Measurements from ENCODE around the gene PCSK4. TPM values are rescaled to one million over a fixed set of nuclear protein-coding genes. Genes with fewer than 3 reads are reported as not detected.
A peak's percentile ranks its signal among the peaks of the same experiment; 100 is the strongest.
"Not testable (repeated sequence)": the region's sequence is repeated elsewhere in the genome, so short reads cannot be mapped to it uniquely, and the experiment has no call there.

PCSK4 gene
- total RNA-seq, 2 experiments from 2014 or later, result 1.8 to 3.9 TPM

- Mint-ChIP-seq H3K4me3 (no peak overlapping the region), H3K4me1 (peaks cover 4% of the 10 kb centered on the region)
Observed at GRCh38 chr19:1501200-1501595, 11.0 kb upstream of the PCSK4 start.

GRCh38 chr19:1499231-1499630 lies 9.1 kb upstream of the PCSK4 start:
- POLR2A ChIA-PET; intact Hi-C loops (cut with DNase I, micrococcal nuclease); H3K36me3 Mint-ChIP-seq (ENCODE audit: low read depth); H3K9me3 Mint-ChIP-seq (ENCODE audit: low read depth); H3K4me3 Mint-ChIP-seq; H3K27me3 Mint-ChIP-seq; DNase-seq; H3K27ac Mint-ChIP-seq; CTCF ChIA-PET; ATAC-seq; H3K4me1 Mint-ChIP-seq: not testable (repeated sequence)

More at GRCh38 chr19:1501200-1501595, 11.0 kb upstream of the PCSK4 start:
- H3K27ac Mint-ChIP-seq, result no peak overlapping the region
- H3K9me3 Mint-ChIP-seq (ENCODE audit: low read depth), result no peaks in the 10 kb centered on the region
- no peak for ATAC-seq
- H3K36me3 Mint-ChIP-seq (ENCODE audit: low read depth), result no peaks in the 10 kb centered on the region
- H3K27me3 Mint-ChIP-seq, result peaks cover 3% of the 10 kb centered on the region
- ChIA-PET CTCF (no interaction called here), POLR2A (no interaction called here)
- intact Hi-C loops (cut with DNase I, micrococcal nuclease), result no loop called here
- no peak for DNase-seq

- POLR2A ChIA-PET, result no interaction called here
- ATAC-seq (no peak), DNase-seq (no peak)
- no peak overlapping the region for H3K27ac Mint-ChIP-seq
- no peaks in the 10 kb centered on the region for H3K36me3 Mint-ChIP-seq (ENCODE audit: low read depth)
- no peak overlapping the region for H3K4me3 Mint-ChIP-seq
- no peaks in the 10 kb centered on the region for H3K4me1 Mint-ChIP-seq
- H3K9me3 Mint-ChIP-seq (ENCODE audit: low read depth), result no peaks in the 10 kb centered on the region
- H3K27me3 Mint-ChIP-seq, result peaks cover 2% of the 10 kb centered on the region
- CTCF ChIA-PET, result no interaction called here
- intact Hi-C loops (cut with DNase I, micrococcal nuclease), result no loop called here
Observed at GRCh38 chr19:1497578-1498235, 7.6 kb upstream of the PCSK4 start.

- CTCF ChIA-PET, result no interaction called here
- no peaks in the 10 kb centered on the region for H3K36me3 Mint-ChIP-seq (ENCODE audit: low read depth)
- no peaks in the 10 kb centered on the region for H3K9me3 Mint-ChIP-seq (ENCODE audit: low read depth)
- intact Hi-C loops (cut with DNase I, micrococcal nuclease), result no loop called here
- POLR2A ChIA-PET, result no interaction called here
- DNase-seq, result no peak
- peaks cover under 1% of the 10 kb centered on the region for H3K4me1 Mint-ChIP-seq
- H3K27ac Mint-ChIP-seq, result no peak overlapping the region
- H3K4me3 Mint-ChIP-seq, result no peak overlapping the region
- no peak for ATAC-seq
- peaks cover under 1% of the 10 kb centered on the region for H3K27me3 Mint-ChIP-seq
Observed at GRCh38 chr19:1496714-1497577, 6.8 kb upstream of the PCSK4 start.

- intact Hi-C loops (cut with DNase I, micrococcal nuclease), result no loop called here
- ChIA-PET POLR2A (no interaction called here), CTCF (no interaction called here)
- no peak overlapping the region for H3K27ac Mint-ChIP-seq
- H3K36me3 Mint-ChIP-seq (ENCODE audit: low read depth), result no peaks in the 10 kb centered on the region
- H3K4me3 Mint-ChIP-seq, result no peak overlapping the region
- ATAC-seq (no peak), DNase-seq (no peak)
- H3K4me1 Mint-ChIP-seq, result peaks cover 4% of the 10 kb centered on the region
- H3K9me3 Mint-ChIP-seq (ENCODE audit: low read depth), result no peaks in the 10 kb centered on the region
- peaks cover 3% of the 10 kb centered on the region for H3K27me3 Mint-ChIP-seq
Observed at GRCh38 chr19:1495799-1496713, 5.9 kb upstream of the PCSK4 start.

GRCh38 chr19:1495051-1495798 lies 5.1 kb upstream of the PCSK4 start:
- H3K27me3 Mint-ChIP-seq, result peaks cover 3% of the 10 kb centered on the region
- no peak for DNase-seq
- no peaks in the 10 kb centered on the region for H3K9me3 Mint-ChIP-seq (ENCODE audit: low read depth)
- ATAC-seq, result no peak
- ChIA-PET POLR2A (no interaction called here), CTCF (no interaction called here)
- H3K4me1 Mint-ChIP-seq, result peaks cover 6% of the 10 kb centered on the region
- no peaks in the 10 kb centered on the region for H3K36me3 Mint-ChIP-seq (ENCODE audit: low read depth)
- intact Hi-C loops (cut with DNase I, micrococcal nuclease), result no loop called here
- no peak overlapping the region for H3K4me3 Mint-ChIP-seq
- no peak overlapping the region for H3K27ac Mint-ChIP-seq

GRCh38 chr19:1494115-1494815 lies 4.1 kb upstream of the PCSK4 start:
- CTCF ChIA-PET, result no interaction called here
- POLR2A ChIA-PET, result no interaction called here

GRCh38 chr19:1492474-1493006 lies 2.4 kb upstream of the PCSK4 start:
- H3K4me3 Mint-ChIP-seq, result no peak overlapping the region
- H3K27ac Mint-ChIP-seq, result no peak overlapping the region
- H3K36me3 Mint-ChIP-seq (ENCODE audit: low read depth), result no peaks in the 10 kb centered on the region
- ChIA-PET POLR2A (no interaction called here), CTCF (interaction anchor here (0.6 kb wide), 1 partner anchor 13 kb away, joined by 4 read pairs; no protein-coding TSS in a partner anchor)
- H3K27me3 Mint-ChIP-seq, result peaks cover 3% of the 10 kb centered on the region
- no peaks in the 10 kb centered on the region for H3K9me3 Mint-ChIP-seq (ENCODE audit: low read depth)
- DNase-seq (no peak), ATAC-seq (no peak)
- intact Hi-C loops (cut with DNase I, micrococcal nuclease), result no loop called here
- peaks cover 9% of the 10 kb centered on the region for H3K4me1 Mint-ChIP-seq

More at GRCh38 chr19:1494115-1494815, 4.1 kb upstream of the PCSK4 start:
- DNase-seq (no peak), ATAC-seq (no peak)
- Mint-ChIP-seq H3K27ac (no peak overlapping the region), H3K36me3 (ENCODE audit: low read depth) (no peaks in the 10 kb centered on the region), H3K4me1 (peaks cover 9% of the 10 kb centered on the region), H3K4me3 (no peak overlapping the region), H3K27me3 (peaks cover 3% of the 10 kb centered on the region), H3K9me3 (ENCODE audit: low read depth) (no peaks in the 10 kb centered on the region)
- intact Hi-C loops (cut with DNase I, micrococcal nuclease), result no loop called here

- ChIA-PET POLR2A (interaction anchor here (0.6 kb wide), 1 partner anchor 112 kb away, joined by 8 read pairs; no protein-coding TSS in a partner anchor), CTCF (interaction anchor here (0.6 to 1.4 kb wide), 3 partner anchors 10 to 14 kb away, joined by 3 to 4 read pairs (median 3); no protein-coding TSS in a partner anchor)
- H3K36me3 Mint-ChIP-seq (ENCODE audit: low read depth), result no peaks in the 10 kb centered on the region
- H3K27me3 Mint-ChIP-seq, result peaks cover 3% of the 10 kb centered on the region
- H3K4me3 Mint-ChIP-seq, result peak overlapping the region; percentile 63
- H3K4me1 Mint-ChIP-seq, result peaks cover 9% of the 10 kb centered on the region
- ATAC-seq, result no peak
- no peak for DNase-seq
- no peak overlapping the region for H3K27ac Mint-ChIP-seq
- intact Hi-C loops (cut with DNase I, micrococcal nuclease), result loop anchor here in 1 of 2 experiments (1.0 to 2.0 kb wide), 4 partner anchors 113 to 695 kb away; partner anchors contain the start of genes PTBP1, RNU6-2, TMEM259 and UQCR11
- H3K9me3 Mint-ChIP-seq (ENCODE audit: low read depth), result no peaks in the 10 kb centered on the region
Observed at GRCh38 chr19:1491849-1492170, 1.7 kb upstream of the PCSK4 start.

- Mint-ChIP-seq H3K27me3 (peaks cover 3% of the 10 kb centered on the region), H3K4me3 (peak within 1 kb of the TSS; percentile 72), H3K9me3 (ENCODE audit: low read depth) (no peaks in the 10 kb centered on the region), H3K36me3 (ENCODE audit: low read depth) (no peaks in the 10 kb centered on the region), H3K27ac (peak within 1 kb of the TSS; percentile 66), H3K4me1 (peaks cover 9% of the 10 kb centered on the region)
- CTCF ChIA-PET, result interaction anchor here (0.6 to 1.4 kb wide), 3 partner anchors 11 to 16 kb away, joined by 3 to 4 read pairs (median 3); no protein-coding TSS in a partner anchor
- POLR2A ChIA-PET, result interaction anchor here (0.6 to 1.3 kb wide), 4 partner anchors 108 to 222 kb away, joined by 3 to 8 read pairs (median 6); partner anchors contain the start of gene CIRBP
- no peak for ATAC-seq
- intact Hi-C loops (cut with DNase I, micrococcal nuclease), result loop anchor here in 1 of 2 experiments (1.0 to 2.0 kb wide), 4 partner anchors 114 to 694 kb away; partner anchors contain the start of genes PTBP1, RNU6-2, TMEM259 and UQCR11
- DNase-seq, result no peak
Observed at GRCh38 chr19:1491114-1491848, 1.1 kb upstream of the PCSK4 start, which contains the start of gene REEP6. REEP6 (plus strand) TSS chr19:1491181; CDS start chr19:1491270, 89 bp downstream.

All from activated CD4-positive, alpha-beta T cell treated with anti-CD3 and anti-CD28 coated beads for 36 hours (primary cell).